ENCODE data around the gene ADAM8. TPM values are rescaled to one million over a fixed set of nuclear protein-coding genes. Genes with fewer than 3 reads are reported as not detected.

Gene ADAM8
- total RNA-seq, 2 experiments from 2014 or later = 10.0 to 16.3 TPM

DNA sequence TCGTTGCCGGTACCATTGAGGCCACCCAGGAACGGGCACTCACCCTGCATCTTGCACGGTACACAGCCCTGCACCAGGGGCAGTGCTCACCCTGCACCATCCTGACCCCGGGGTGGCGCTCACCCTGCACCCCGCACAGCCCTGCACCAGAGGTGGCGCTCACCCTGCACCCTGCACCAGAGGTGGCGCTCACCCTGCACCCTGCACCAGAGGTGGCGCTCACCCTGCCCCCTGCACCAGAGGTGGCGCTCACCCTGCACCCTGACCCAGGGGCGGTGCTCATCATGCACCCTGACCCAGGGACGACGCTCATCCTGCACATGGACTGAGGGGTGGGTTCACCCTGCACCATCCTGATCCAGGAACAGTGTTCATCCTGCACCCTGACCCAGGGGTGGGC is 25.6 kb upstream of the ADAM8 start:
- Histone ChIP-seq H3K4me2 (ENCODE audit: low read length) (no peak overlapping the region), H3K4me1 (ENCODE audit: insufficient read depth, low read length, poor library complexity, severe bottlenecking) (peaks cover 1% of the 10 kb centered on the region), H3K79me2 (ENCODE audit: insufficient read depth, low read depth, low read length) (peaks cover 20% of the 10 kb centered on the region), H3K9me3 (ENCODE audit: low read length) (no peaks in the 10 kb centered on the region), H3K4me3 (ENCODE audit: low read depth, low read length, poor library complexity, severe bottlenecking) (no peak overlapping the region), H3K36me3 (ENCODE audit: insufficient read depth, low read length) (peaks cover 48% of the 10 kb centered on the region), H4K20me1 (ENCODE audit: insufficient read depth, low read length) (no peaks in the 10 kb centered on the region), H3K9me2 (ENCODE audit: insufficient read depth, low read length) (no peaks in the 10 kb centered on the region), H3K27ac (ENCODE audit: low read depth, low read length, poor library complexity, severe bottlenecking) (no peak overlapping the region), H2AFZ (ENCODE audit: low read length) (no peak overlapping the region)
- no peak for DNase-seq (ENCODE audit: low spot score)
- intact Hi-C loops (cut with micrococcal nuclease; ENCODE audit: unreplicated experiment) = no loop called here
- ChIA-PET CTCF (ENCODE audit: unreplicated experiment) (no interaction called here), POLR2A (no interaction called here)
- TF ChIP-seq EZH2phosphoT487 (IDR thresholded peaks at IDR 0.05; ENCODE audit: borderline replicate concordance, low read depth, low read length) = no peak
- TF ChIP-seq, protein P1, sequence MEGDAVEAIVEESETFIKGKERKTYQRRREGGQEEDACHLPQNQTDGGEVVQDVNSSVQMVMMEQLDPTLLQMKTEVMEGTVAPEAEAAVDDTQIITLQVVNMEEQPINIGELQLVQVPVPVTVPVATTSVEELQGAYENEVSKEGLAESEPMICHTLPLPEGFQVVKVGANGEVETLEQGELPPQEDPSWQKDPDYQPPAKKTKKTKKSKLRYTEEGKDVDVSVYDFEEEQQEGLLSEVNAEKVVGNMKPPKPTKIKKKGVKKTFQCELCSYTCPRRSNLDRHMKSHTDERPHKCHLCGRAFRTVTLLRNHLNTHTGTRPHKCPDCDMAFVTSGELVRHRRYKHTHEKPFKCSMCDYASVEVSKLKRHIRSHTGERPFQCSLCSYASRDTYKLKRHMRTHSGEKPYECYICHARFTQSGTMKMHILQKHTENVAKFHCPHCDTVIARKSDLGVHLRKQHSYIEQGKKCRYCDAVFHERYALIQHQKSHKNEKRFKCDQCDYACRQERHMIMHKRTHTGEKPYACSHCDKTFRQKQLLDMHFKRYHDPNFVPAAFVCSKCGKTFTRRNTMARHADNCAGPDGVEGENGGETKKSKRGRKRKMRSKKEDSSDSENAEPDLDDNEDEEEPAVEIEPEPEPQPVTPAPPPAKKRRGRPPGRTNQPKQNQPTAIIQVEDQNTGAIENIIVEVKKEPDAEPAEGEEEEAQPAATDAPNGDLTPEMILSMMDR (conservative IDR thresholded peaks at IDR 0.05; ENCODE audit: low read length) = peak; percentile 12; the same call in 1 of the 2 replicates
- BruUV-seq (replicated peaks) = no TSS peak

DNA sequence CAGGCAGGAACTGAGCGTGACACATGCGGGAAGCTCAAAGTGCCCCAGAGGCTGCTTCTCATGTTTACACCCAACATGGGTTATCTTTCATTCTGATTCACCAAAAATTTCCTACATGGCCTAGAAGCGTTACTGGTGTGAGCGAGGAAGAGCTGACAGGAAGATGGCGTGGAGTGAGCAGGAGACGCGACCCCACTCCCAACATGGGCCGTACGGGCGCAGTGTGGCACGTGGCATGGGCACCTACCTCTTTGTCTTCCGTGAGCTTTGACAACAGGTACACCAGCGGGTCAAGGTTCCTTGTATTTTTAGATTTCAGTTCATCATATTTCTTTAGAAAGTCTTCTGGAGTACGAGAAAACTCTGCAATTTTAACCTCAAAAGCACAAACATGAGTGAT is 23.1 kb upstream of the ADAM8 start:
- ChIA-PET CTCF (ENCODE audit: unreplicated experiment) (no interaction called here), POLR2A (interaction anchor here (1.1 kb wide), 1 partner anchor 15 kb away, joined by 3 read pairs; no protein-coding TSS in a partner anchor)
- Histone ChIP-seq H3K9me3 (ENCODE audit: low read length) (no peaks in the 10 kb centered on the region), H3K4me1 (ENCODE audit: insufficient read depth, low read length, poor library complexity, severe bottlenecking) (no peaks in the 10 kb centered on the region), H2AFZ (ENCODE audit: low read length) (no peak overlapping the region), H3K36me3 (ENCODE audit: insufficient read depth, low read length) (peaks cover 70% of the 10 kb centered on the region), H3K27ac (ENCODE audit: low read depth, low read length, poor library complexity, severe bottlenecking) (no peak overlapping the region), H3K4me2 (ENCODE audit: low read length) (no peak overlapping the region), H3K4me3 (ENCODE audit: low read depth, low read length, poor library complexity, severe bottlenecking) (no peak overlapping the region), H4K20me1 (ENCODE audit: insufficient read depth, low read length) (no peaks in the 10 kb centered on the region), H3K79me2 (ENCODE audit: insufficient read depth, low read depth, low read length) (peaks cover 4% of the 10 kb centered on the region; the same call in 1 of the 2 replicates), H3K9me2 (ENCODE audit: insufficient read depth, low read length) (no peaks in the 10 kb centered on the region)
- DNase-seq (ENCODE audit: low spot score) = no peak
- TF ChIP-seq EZH2phosphoT487 (IDR thresholded peaks at IDR 0.05; ENCODE audit: borderline replicate concordance, low read depth, low read length) = no peak
- TF ChIP-seq, protein P1 (conservative IDR thresholded peaks at IDR 0.05; ENCODE audit: low read length) = no peak
- BruUV-seq (replicated peaks) = no TSS peak
- intact Hi-C loops (cut with micrococcal nuclease; ENCODE audit: unreplicated experiment) = no loop called here

DNA sequence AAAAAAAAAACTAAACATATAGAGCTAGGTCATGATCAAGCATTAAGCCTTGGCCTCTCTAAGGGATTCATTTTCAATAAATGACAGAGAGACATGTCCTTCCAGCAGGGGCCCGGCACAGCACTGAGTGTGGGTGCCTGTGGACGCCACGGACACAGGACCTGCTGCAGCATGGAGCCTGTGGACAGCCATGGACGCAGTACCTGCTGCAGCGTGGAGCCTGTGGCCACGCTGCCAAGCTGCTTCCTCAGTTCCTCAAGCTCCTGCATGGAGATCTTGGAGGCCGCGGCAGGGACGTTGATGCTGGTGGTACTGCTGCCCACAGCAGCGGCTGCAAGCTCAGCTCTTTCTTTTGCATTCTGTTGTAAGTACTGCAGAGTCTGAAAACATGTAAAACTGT is 22.6 kb upstream of the ADAM8 start:
- Histone ChIP-seq H3K9me3 (ENCODE audit: low read length) (no peaks in the 10 kb centered on the region), H3K4me3 (ENCODE audit: low read depth, low read length, poor library complexity, severe bottlenecking) (no peak overlapping the region), H3K9me2 (ENCODE audit: insufficient read depth, low read length) (no peaks in the 10 kb centered on the region), H4K20me1 (ENCODE audit: insufficient read depth, low read length) (no peaks in the 10 kb centered on the region), H3K36me3 (ENCODE audit: insufficient read depth, low read length) (peaks cover 76% of the 10 kb centered on the region), H3K27ac (ENCODE audit: low read depth, low read length, poor library complexity, severe bottlenecking) (no peak overlapping the region), H3K4me1 (ENCODE audit: insufficient read depth, low read length, poor library complexity, severe bottlenecking) (no peaks in the 10 kb centered on the region), H3K4me2 (ENCODE audit: low read length) (no peak overlapping the region), H3K79me2 (ENCODE audit: insufficient read depth, low read depth, low read length) (peaks cover 2% of the 10 kb centered on the region; the same call in 1 of the 2 replicates), H2AFZ (ENCODE audit: low read length) (no peak overlapping the region)
- ChIA-PET CTCF (ENCODE audit: unreplicated experiment) (interaction anchor here (0.6 kb wide), 1 partner anchor 221 kb away, joined by 3 read pairs; no protein-coding TSS in a partner anchor), POLR2A (interaction anchor here (1.1 kb wide), 1 partner anchor 15 kb away, joined by 3 read pairs; no protein-coding TSS in a partner anchor)
- no peak for DNase-seq (ENCODE audit: low spot score)
- intact Hi-C loops (cut with micrococcal nuclease; ENCODE audit: unreplicated experiment) = no loop called here
- TF ChIP-seq, protein P1 (conservative IDR thresholded peaks at IDR 0.05; ENCODE audit: low read length) = no peak
- no peak for TF ChIP-seq EZH2phosphoT487 (IDR thresholded peaks at IDR 0.05; ENCODE audit: borderline replicate concordance, low read depth, low read length)
- no TSS peak for BruUV-seq (replicated peaks)

Data from OCI-LY7 (cell line).